HG03045 (cell line): Measurements from ENCODE around the gene KIF26B.
"Not testable (repeated sequence)": the region's sequence is repeated elsewhere in the genome, so short reads cannot be mapped to it uniquely, and the experiment has no call there.

Experiments
- ATAC-seq: cut with Tn5 transposase; IDR thresholded peaks from one replicate; pipeline ENCODE4 v1.9.1; 2021; ENCODE audit warnings: mild to moderate bottlenecking, moderate library complexity; ENCODE audit not compliant: unreplicated experiment

The KIF26B gene

GRCh38 chr1:245311887-245312536 is 157.2 kb downstream of the KIF26B start:
- ATAC-seq = no peak

- no peak for ATAC-seq
These were observed 158.8 kb downstream of the KIF26B start for GRCh38 chr1:245313576-245313975.

GRCh38 chr1:245316784-245317183 is 162.0 kb downstream of the KIF26B start:
- no peak for ATAC-seq

GRCh38 chr1:245317217-245317616 is 162.4 kb downstream of the KIF26B start:
- no peak for ATAC-seq

DNA sequence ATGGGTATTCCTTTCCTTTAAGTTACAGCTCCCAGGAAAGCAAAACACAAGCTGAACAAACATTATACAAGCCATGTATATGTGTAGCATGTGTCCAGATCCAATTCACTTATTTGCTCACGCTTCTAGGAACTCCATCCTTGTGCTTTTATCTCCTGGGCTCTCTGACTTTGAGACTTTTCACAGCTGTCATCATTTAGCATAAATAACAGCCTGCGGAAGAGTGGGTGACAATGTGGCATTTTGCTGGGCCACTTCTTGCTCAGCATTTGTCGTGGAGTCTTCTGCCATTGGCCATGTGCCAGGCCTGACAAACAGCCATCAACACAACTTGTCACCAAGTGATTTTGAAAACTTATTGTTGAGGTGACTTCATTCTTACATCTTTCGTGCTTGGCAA is 164.3 kb downstream of the KIF26B start:
- no peak for ATAC-seq

DNA sequence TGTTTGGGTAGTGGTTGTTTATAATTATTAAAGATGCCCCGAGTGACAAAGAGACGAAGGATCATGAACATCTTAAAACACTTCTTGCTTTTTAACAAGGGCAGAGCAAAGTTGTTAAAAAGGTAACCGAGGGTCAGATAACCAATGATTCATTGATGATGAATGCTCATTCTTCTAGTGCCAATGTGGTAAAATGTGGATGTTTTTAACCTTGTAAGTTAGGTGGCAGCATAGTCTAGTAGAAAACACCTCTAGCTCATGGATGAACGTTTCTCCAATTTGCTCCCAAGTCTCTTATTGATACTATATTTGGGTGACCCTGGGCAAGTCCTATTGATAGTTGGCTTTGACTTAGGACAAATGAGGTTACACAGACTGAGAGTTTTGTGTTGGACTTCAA is 167.9 kb downstream of the KIF26B start:
- ATAC-seq = no peak

GRCh38 chr1:245323765-245324164 is 169.0 kb downstream of the KIF26B start:
- ATAC-seq = not testable (repeated sequence)

- no peak for ATAC-seq
These were observed 171.4 kb downstream of the KIF26B start for GRCh38 chr1:245325922-245326795.

- no peak for ATAC-seq
These were observed 172.6 kb downstream of the KIF26B start for GRCh38 chr1:245327360-245327759.

GRCh38 chr1:245327842-245328241 is 173.1 kb downstream of the KIF26B start:
- ATAC-seq = no peak

DNA sequence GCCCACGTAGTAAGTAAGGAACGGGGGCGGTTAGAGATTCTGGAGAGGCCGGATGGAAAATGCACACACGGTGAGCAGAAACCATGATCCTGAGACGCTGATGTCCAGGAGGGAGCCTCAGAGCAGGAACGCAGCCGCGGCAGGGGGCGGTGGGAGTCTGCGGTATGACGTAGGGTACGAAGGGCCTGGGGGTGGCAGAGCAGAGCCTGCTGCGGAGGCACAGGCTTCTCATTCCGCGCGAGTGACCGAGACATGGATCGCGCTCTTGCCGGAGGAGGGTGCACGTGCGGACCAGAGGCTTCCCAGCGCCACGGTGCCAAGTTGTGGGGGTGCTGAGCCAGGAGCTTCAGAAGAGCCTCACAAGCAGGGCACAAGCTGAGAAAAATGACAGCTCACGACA is 176.2 kb downstream of the KIF26B start:
- ATAC-seq = no peak

DNA sequence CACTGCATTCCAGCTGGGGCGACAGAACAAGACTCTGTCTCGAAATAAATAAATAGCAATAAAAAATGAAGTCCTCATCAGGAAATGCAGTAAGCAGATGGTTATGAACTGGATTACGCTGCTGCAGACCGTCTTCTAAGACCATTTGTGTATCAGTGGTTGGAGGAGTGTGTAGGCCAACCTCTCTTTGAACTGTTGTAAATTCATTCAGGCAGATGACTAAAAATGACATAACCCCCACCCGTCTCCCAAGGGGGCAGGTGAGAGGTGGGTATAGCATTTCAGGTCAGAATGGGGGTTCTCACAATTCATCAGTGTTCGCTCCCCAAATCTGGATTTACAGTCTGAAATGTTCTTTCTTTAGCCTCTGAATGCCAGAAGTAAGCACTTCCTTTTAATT is 177.3 kb downstream of the KIF26B start:
- ATAC-seq = no peak

DNA sequence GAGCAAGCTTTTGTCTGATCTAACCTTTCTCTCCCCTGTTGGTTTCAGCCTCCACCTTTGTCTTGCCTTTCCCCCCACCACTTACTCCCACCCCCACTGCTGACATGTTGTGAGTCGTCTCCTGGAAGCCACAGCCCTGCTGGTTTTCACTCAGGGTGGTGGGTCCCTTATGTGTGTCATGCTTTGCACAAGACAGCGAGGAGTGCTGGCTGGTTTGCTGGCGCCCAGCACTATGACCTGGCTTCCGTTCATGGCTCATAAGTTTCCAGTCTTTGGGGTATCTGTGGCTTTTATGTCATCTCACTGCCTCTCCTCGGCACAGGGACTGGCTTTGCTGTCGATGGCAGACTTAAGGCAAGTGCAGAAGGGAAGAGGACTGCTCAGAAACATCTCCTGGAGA is 177.7 kb downstream of the KIF26B start:
- no peak for ATAC-seq

DNA sequence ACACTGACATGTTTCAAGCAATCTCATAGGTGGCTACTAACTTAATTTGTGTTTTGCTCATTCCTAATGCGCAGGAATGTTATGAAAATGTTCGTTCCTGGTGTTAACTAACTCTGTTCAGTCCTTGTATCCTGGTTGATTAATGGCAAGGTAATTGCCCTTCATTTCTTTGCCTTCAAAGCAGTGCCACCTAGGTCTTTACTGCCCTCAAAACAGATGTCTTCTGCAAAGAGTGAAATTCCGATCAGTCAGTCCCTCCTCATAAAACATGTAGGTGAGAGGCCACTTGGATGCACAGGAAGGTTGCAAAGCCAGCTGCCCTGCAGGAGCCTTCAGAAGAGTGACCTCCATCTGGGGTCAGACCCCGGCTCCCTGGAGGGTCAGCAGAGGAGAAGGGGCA is 179.4 kb downstream of the KIF26B start:
- no peak for ATAC-seq

GRCh38 chr1:245334827-245335490 is 180.2 kb downstream of the KIF26B start:
- ATAC-seq = no peak

DNA sequence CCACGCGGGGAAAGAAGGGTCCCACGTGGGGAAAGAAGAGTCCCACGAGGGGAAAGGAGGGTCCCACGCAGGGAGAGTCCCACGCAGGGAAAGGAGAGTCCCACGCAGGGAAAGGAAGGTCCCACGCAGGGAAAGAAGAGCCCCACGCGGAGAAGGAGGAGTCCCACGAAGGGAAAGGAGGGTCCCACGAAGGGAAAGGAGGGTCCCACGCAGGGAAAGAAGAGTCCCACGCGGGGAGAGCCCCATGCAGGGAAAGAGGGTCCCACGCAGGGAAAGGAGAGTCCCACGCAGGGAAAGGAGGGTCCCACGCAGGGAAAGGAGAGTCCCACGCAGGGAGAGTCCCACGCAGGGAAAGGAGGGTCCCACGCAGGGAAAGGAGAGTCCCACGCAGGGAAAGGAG is 180.9 kb downstream of the KIF26B start:
- not testable (repeated sequence) for ATAC-seq

DNA sequence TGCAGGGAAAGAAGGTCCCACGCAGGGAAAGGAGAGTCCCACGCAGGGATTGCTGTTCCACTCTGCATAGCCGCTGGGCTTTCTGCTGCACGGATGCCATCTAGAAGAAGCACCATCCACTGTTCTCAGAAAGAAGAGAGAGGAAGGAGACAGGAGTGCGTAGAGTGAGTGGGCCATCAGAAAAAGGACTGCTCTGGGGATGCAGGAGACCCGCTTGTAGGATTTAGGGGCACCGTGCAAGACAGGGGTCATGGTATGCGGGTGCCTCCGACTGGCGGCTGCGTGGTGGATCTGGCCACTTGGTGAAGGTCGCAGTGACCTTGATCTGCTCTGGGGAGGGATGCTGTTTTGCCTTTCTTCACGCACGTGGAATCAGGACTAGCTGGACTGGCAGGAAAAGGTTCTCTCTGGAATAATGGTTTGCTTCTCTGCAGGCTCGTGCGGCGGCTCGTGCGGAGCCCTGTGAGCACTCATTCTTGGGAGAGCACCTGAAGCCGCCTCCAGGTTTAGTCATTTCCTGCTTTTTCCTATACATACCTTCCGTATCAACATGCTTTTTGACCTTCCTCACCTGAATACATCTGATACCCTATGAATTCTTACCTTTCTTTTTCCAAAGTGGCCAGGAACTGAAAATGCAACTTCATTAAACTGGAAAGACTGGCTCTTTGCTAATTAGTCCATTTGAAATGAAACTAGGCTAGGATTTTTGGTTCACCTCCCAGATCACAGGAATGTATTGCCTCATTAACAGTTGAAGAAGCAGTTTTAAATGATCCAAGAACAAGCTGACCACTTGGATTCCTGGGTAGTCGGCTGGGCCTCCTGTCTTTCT is 181.6 kb downstream of the KIF26B start:
- ATAC-seq = no peak

GRCh38 chr1:245336984-245337355 is 182.2 kb downstream of the KIF26B start:
- ATAC-seq = not testable (repeated sequence)

DNA sequence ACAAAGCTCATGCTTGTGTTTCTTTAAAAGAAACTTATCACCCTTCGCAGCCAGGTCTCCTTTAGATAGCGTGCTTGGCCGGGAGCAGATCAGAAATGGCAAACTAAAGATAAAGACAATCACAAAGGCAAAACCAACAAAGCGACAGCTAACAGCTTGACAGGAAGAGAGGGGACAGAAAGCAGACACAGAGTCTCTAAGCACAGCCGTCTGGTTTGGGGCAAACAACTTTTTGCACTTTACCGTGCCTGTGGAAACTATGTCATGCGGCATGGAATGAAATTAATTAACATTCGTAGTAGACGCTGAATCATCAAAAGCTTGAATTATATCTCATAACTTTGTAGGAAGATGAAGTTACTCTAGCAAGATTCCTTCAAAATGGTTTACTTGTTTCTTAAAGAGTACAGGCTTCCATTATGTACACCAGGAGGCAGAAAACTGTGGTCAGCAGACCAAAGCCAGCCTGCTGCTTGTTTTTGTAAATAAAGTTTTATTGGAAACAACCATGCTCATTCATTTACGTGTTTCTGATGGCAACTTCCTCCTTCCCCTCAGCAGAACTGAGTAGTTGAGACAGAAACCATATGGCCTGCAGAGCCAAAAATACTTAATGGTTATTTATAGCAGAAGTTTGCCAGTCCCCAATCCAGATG is 183.2 kb downstream of the KIF26B start:
- no peak for ATAC-seq

DNA sequence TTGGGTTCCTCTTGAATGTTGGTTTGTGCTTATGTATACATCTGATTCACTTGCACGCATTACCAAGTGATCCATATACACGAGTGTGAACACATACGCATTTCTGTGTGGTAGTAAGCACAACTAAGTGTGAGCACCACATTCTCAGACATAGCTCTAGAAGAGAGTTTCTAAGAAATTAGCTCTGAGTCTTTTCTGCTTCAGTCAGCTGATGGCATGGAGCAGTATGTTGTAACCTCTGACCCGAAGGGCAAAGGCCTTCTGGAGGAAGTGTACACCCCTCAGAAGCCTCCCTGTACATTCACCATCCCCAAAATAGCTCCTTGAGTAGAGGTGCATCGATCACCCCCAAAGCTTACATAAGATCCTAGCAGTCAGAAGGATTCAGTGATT is 183.7 kb downstream of the KIF26B start:
- ATAC-seq = no peak
